AG09309 (cell line): ENCODE data around the gene COL13A1.

ENCODE experiments used
- DNase-seq: peaks from one replicate; pipeline ENCODE4 v3.0.0-alpha.2; 2010; ENCODE audit warnings: low read depth
- H3K4me3 ChIP-seq: 2 replicates; pipeline ENCODE4 v1.5.1; 2011; ENCODE audit warnings: mild to moderate bottlenecking, low read depth, low read length, moderate library complexity; ENCODE audit not compliant: control insufficient read depth
- CTCF ChIP-seq: IDR thresholded peaks from 2 replicates; pipeline ENCODE4 v1.5.1; 2011; ENCODE audit warnings: mild to moderate bottlenecking, low read depth, low read length, inconsistent platforms; ENCODE audit not compliant: insufficient read depth, control insufficient read depth; ENCODE audit errors: missing control alignments

The COL13A1 gene

GRCh38 chr10:69804775-69805174 lies 3.1 kb downstream of the COL13A1 start:
- no peak for TF ChIP-seq CTCF
- no peak for DNase-seq
- H3K4me3 ChIP-seq = no peak overlapping the region

- no peak for TF ChIP-seq CTCF
- no peak for DNase-seq
- H3K4me3 ChIP-seq = no peak overlapping the region
These were observed 5.4 kb downstream of the COL13A1 start for GRCh38 chr10:69807122-69807521.

- DNase-seq = no peak
- no peak for TF ChIP-seq CTCF
- H3K4me3 ChIP-seq = no peak overlapping the region
These were observed 6.0 kb downstream of the COL13A1 start for GRCh38 chr10:69807696-69808095.

- DNase-seq = no peak
- TF ChIP-seq CTCF = no peak
- H3K4me3 ChIP-seq = no peak overlapping the region
These were observed 7.6 kb downstream of the COL13A1 start for GRCh38 chr10:69809318-69809717.

- no peak for DNase-seq
- no peak for TF ChIP-seq CTCF
- H3K4me3 ChIP-seq = no peak overlapping the region
These were observed 8.4 kb downstream of the COL13A1 start for GRCh38 chr10:69810097-69810496.

- TF ChIP-seq CTCF = no peak
- H3K4me3 ChIP-seq = no peak overlapping the region
- no peak for DNase-seq
These were observed 9.1 kb downstream of the COL13A1 start for GRCh38 chr10:69810675-69811397.
